H1 (cell line): ENCODE data around the gene BOK. TPM values are rescaled to one million over a fixed set of nuclear protein-coding genes. Genes with fewer than 3 reads are reported as not detected.

ENCODE experiments used
- CBX8 ChIP-seq: fragments of 300-800, 300-1000 bp; sonication (generic); IDR thresholded peaks from 2 replicates; pipeline ENCODE4 v1.7.1; 2016; ENCODE audit warnings: low read depth, low read length, borderline replicate concordance
- CREB1 ChIP-seq: IDR thresholded peaks from 2 replicates; pipeline ENCODE4 v1.6.1; 2012; ENCODE audit warnings: inconsistent platforms
- CTBP2 ChIP-seq: IDR thresholded peaks from 2 replicates; pipeline ENCODE4 v1.7.0; 2011; ENCODE audit warnings: borderline replicate concordance, mild to moderate bottlenecking, moderate library complexity, mixed read lengths, low read length; ENCODE audit not compliant: insufficient read depth, insufficient read length
- GTF2F1 ChIP-seq: IDR thresholded peaks from 2 replicates; pipeline ENCODE4 v1.6.1; 2012; ENCODE audit warnings: low read depth, low read length, improper control_type of control experiment, borderline replicate concordance
- KDM1A ChIP-seq: fragments of 200-600, 300-600 bp; sonication (generic); IDR thresholded peaks from 2 replicates; pipeline ENCODE4 v1.7.1; 2016; ENCODE audit warnings: mild to moderate bottlenecking, low read length, borderline replicate concordance
- MAX ChIP-seq: IDR thresholded peaks from 2 replicates; pipeline ENCODE4 v1.6.1; 2012; ENCODE audit warnings: inconsistent platforms
- PHF8 ChIP-seq: fragments of 200-600 bp; sonication (generic); conservative IDR thresholded peaks from 2 replicates; pipeline ENCODE4 v1.7.1; 2012; ENCODE audit warnings: low read depth, mild to moderate bottlenecking, inconsistent platforms, low read length, moderate library complexity
- POLR2A ChIP-seq, 2 experiments: IDR thresholded peaks; 1 replicate in 1 of 2; 2 replicates in 1 of 2; pipeline ENCODE4 v1.6.1; 2011; ENCODE audit warnings: low read depth in 2 of 2, low read length in 2 of 2, mild to moderate bottlenecking in 2 of 2; ENCODE audit errors: control extremely low read depth in 1 of 2
- RNF2 ChIP-seq: fragments of 200-900, 300-1000 bp; sonication (generic); IDR thresholded peaks from 2 replicates; pipeline ENCODE4 v1.7.1; 2016; ENCODE audit warnings: borderline replicate concordance, low read depth, mild to moderate bottlenecking, antibody characterized with exemption, low read length; ENCODE audit not compliant: poor library complexity, severe bottlenecking; ENCODE audit errors: missing control alignments
- SUZ12 ChIP-seq: fragments of 200-600 bp; sonication (generic); IDR thresholded peaks from 2 replicates; pipeline ENCODE4 v1.6.1; 2012; ENCODE audit warnings: mild to moderate bottlenecking, inconsistent platforms, low read length, moderate library complexity, mixed read lengths
- YY1 ChIP-seq: IDR thresholded peaks from 2 replicates; pipeline ENCODE4 v1.6.1; 2011; ENCODE audit warnings: low read depth, mild to moderate bottlenecking, low read length
- polyA plus RNA-seq, 7 experiments: library from polyadenylated mRNA; depleted of rRNA in 3 of 7; stranded (reverse) in 5 of 7; unstranded in 2 of 7; fragments of >200 nt in 5 of 7; fragments of 200-250 nt in 2 of 7; gene quantifications; 1 replicate in 5 of 7; 2 replicates in 1 of 7; 4 replicates in 1 of 7; pipeline versions ENCODE4 v1.2.1 to v1.2.3, GENCODE V29; 2011 to 2013; ENCODE audit warnings: missing spikeins in 2 of 7, mixed read lengths in 2 of 7
- total RNA-seq: library from RNA; stranded (reverse); fragmentation: NEBNext Ultra II Directional; extraction: Animal tissue kit (Norgen Biotek cat#: 25700); gene quantifications from 2 replicates; pipeline ENCODE4 v1.2.1, GENCODE V29; 2021

The BOK gene
- total and polyA plus RNA-seq, 2 of the 8 experiments (the other 6 are each of a cell fraction or from before 2014, with no cell fraction given): 33.7 to 37.6 TPM

GRCh38 chr2:241540771-241541561 lies 17.6 kb upstream of the BOK start (continued):
- no peak for TF ChIP-seq CBX8
- TF ChIP-seq CTBP2: no peak
- no peak for TF ChIP-seq RNF2
- TF ChIP-seq POLR2A (IDR thresholded peaks at IDR 0.05; ENCODE audit: control extremely low read depth in 1 of 2, low read depth in 2 of 2, low read length in 2 of 2): peak in 1 of 2 experiments; percentile 52; a peak in 2 of 3 replicates
- no peak for TF ChIP-seq KDM1A
- no peak for TF ChIP-seq GTF2F1
- peak; percentile 33; the same call in 1 of the 2 replicates for TF ChIP-seq CREB1
- peak; percentile 65; the same call in 1 of the 2 replicates for TF ChIP-seq PHF8
- no peak for TF ChIP-seq YY1
- no peak for TF ChIP-seq SUZ12
- peak; percentile 91 for TF ChIP-seq MAX
